PC-3 (cell line): ENCODE results near the gene ZNF831. TPM values are rescaled to one million over a fixed set of nuclear protein-coding genes. Genes with fewer than 3 reads are reported as not detected.

Experiments used
- ATAC-seq: fragments of 200-7000 bp; cut with Tn5 transposase; 2 replicates; pipeline ENCODE4 v1.9.1; 2020; ENCODE audit warnings: mild to moderate bottlenecking, moderate library complexity
- BruUV-seq: library from RNA; stranded (reverse); fragments of 400-500 nt; replicated peaks from 2 replicates; lab custom pipeline; 2021; lab: Mats Ljungman, UMichigan
- CTCF ChIA-PET: fragments of 300-600 bp; sonication (Branson Sonifier 250); formaldehyde crosslinking; loops from one replicate; lab custom pipeline; 2022; ENCODE audit warnings: antibody characterized with exemption; lab: Charles Lee
- POLR2A ChIA-PET: fragments of 300-600 bp; sonication (Branson Sonifier 250); formaldehyde crosslinking; loops from one replicate; lab custom pipeline; 2022; ENCODE audit warnings: antibody characterized with exemption; ENCODE audit not compliant: unreplicated experiment; lab: Charles Lee
- DNase-seq: peaks from one replicate; pipeline ENCODE4 v3.0.0-alpha.2; 2015
- H2AFZ ChIP-seq: fragments of 300-600 bp; sonication (generic); 2 replicates; pipeline ENCODE4 v1.6.0; 2016; ENCODE audit warnings: antibody characterized with exemption, low read length
- H3F3A ChIP-seq: fragments of 300-600 bp; sonication (generic); one replicate; pipeline ENCODE4 v1.6.0; 2017; ENCODE audit warnings: antibody characterized with exemption, low read length, control low read depth, mild to moderate bottlenecking; ENCODE audit not compliant: unreplicated experiment
- H3K27ac ChIP-seq: fragments of 300-600 bp; sonication (generic); 2 replicates; pipeline ENCODE4 v1.5.1; 2016; ENCODE audit warnings: mild to moderate bottlenecking, low read length
- H3K27me3 ChIP-seq: fragments of 300-600 bp; sonication (generic); 2 replicates; pipeline ENCODE4 v1.6.1; 2016; ENCODE audit warnings: low read length, mixed read lengths
- H3K36me3 ChIP-seq: fragments of 300-600 bp; sonication (generic); 2 replicates; pipeline ENCODE4 v1.6.1; 2016; ENCODE audit warnings: low read depth, mixed run types, low read length, mixed read lengths
- H3K4me1 ChIP-seq: fragments of 300-600 bp; sonication (generic); 2 replicates; pipeline ENCODE4 v1.5.1; 2016; ENCODE audit warnings: low read length; ENCODE audit not compliant: insufficient read depth
- H3K4me2 ChIP-seq: fragments of 300-600 bp; sonication (generic); 2 replicates; pipeline ENCODE4 v1.6.0; 2016; ENCODE audit warnings: low read length
- H3K4me3 ChIP-seq: fragments of 300-600 bp; sonication (generic); 2 replicates; pipeline ENCODE4 v1.5.1; 2016; ENCODE audit warnings: mild to moderate bottlenecking, low read length, mixed read lengths
- H3K79me2 ChIP-seq: fragments of 300-600 bp; sonication (generic); 2 replicates; pipeline ENCODE4 v1.6.1; 2017; ENCODE audit warnings: low read length, mixed read lengths
- H3K9ac ChIP-seq: fragments of 300-600 bp; sonication (generic); 2 replicates; pipeline ENCODE4 v1.6.0; 2016; ENCODE audit warnings: mild to moderate bottlenecking, low read length
- H3K9me2 ChIP-seq: fragments of 300-600 bp; sonication (generic); replicated peaks from 2 replicates; pipeline ENCODE4 v1.6.1; 2016; ENCODE audit warnings: mixed run types, low read length, mixed read lengths
- H3K9me3 ChIP-seq: fragments of 300-600 bp; sonication (generic); 2 replicates; pipeline ENCODE4 v1.6.1; 2016; ENCODE audit warnings: low read length, mixed read lengths
- H4K20me1 ChIP-seq: fragments of 300-600 bp; sonication (generic); 2 replicates; pipeline ENCODE4 v1.6.1; 2016; ENCODE audit warnings: low read length, mixed read lengths
- EZH2 ChIP-seq: fragments of 300-600 bp; sonication (generic); IDR thresholded peaks from one replicate; pipeline ENCODE4 v1.6.1; 2017; ENCODE audit warnings: antibody characterized with exemption, mild to moderate bottlenecking, low read length; ENCODE audit not compliant: unreplicated experiment
- EZH2phosphoT487 ChIP-seq: fragments of 300-600 bp; sonication (generic); IDR thresholded peaks from 2 replicates; pipeline ENCODE4 v1.6.1; 2018; ENCODE audit warnings: mild to moderate bottlenecking, antibody characterized with exemption, low read length, borderline replicate concordance
- intact Hi-C: fragments of 100-400 bp; cut with micrococcal nuclease; formaldehyde crosslinking; loops from 2 replicates; pipeline ENCODE4 v1.9.0; 2023
- total RNA-seq: library from RNA; depleted of rRNA; stranded (reverse); fragments of >200 nt; gene quantifications from 2 replicates; pipeline ENCODE4 v1.2.3, GENCODE V29; 2014
- TF ChIP-seq, protein P1 (sequence below): fragments of 300-600 bp; sonication (generic); conservative IDR thresholded peaks from 2 replicates; pipeline ENCODE4 v1.5.1; 2017; ENCODE audit warnings: antibody characterized with exemption, low read depth, mild to moderate bottlenecking, low read length

The ZNF831 gene
- total RNA-seq, 1 experiment from 2014 or later: not detected

DNA sequence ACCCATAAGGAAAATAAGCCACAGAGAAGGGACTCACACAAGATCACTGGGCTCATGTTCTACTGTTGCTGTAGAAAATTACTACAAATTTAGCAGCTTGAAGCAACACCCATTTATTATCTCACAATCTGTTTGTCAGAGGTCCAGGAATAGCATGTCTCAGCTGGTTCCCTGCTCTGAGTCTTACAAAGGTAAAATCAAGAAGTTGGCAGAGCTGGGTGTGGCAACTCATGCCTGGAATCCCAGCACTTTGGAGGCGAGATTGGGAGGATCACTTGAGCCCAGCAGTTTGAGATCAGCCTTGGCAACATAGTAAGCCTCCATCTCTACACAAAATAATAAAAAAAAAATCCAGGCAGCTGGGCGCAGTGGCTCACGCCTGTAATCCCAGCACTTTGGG lies 28.5 kb upstream of the ZNF831 start:
- H3K4me1 ChIP-seq: no peaks in the 10 kb centered on the region
- no peak overlapping the region for H3K9ac ChIP-seq
- ATAC-seq: no peak

DNA sequence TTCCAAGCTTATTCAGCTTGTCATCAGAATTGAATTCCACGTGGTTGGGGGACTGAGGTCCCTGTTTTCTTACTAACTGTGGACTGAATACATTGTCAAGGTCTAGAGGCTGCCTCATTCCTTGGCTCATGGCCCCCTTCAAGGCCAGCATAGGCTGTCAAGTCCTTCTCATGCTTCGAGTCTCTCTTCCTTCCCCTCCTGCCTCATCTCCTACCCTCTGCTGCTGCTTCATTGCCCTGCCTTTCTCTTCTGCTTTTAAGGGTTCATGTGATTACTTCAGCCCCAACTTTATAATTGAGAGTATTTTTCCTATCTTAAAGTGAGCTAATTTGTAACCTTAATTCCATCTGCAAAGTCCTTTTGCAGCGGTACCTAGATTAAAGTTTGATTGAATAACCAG lies 27.6 kb upstream of the ZNF831 start:
- Histone ChIP-seq H4K20me1 (no peaks in the 10 kb centered on the region), H3K27me3 (peaks cover 64% of the 10 kb centered on the region), H3K27ac (no peak overlapping the region), H3K4me2 (no peak overlapping the region), H2AFZ (no peak overlapping the region), H3K79me2 (no peaks in the 10 kb centered on the region), H3K9me3 (no peaks in the 10 kb centered on the region), H3F3A (no peaks in the 10 kb centered on the region), H3K9ac (no peak overlapping the region), H3K9me2 (no peaks in the 10 kb centered on the region; the same call in 1 of the 2 replicates), H3K36me3 (no peaks in the 10 kb centered on the region), H3K4me3 (no peak overlapping the region), H3K4me1 (no peaks in the 10 kb centered on the region)
- no peak for DNase-seq
- TF ChIP-seq EZH2 (no peak), EZH2phosphoT487 (no peak)
- TF ChIP-seq, protein P1, sequence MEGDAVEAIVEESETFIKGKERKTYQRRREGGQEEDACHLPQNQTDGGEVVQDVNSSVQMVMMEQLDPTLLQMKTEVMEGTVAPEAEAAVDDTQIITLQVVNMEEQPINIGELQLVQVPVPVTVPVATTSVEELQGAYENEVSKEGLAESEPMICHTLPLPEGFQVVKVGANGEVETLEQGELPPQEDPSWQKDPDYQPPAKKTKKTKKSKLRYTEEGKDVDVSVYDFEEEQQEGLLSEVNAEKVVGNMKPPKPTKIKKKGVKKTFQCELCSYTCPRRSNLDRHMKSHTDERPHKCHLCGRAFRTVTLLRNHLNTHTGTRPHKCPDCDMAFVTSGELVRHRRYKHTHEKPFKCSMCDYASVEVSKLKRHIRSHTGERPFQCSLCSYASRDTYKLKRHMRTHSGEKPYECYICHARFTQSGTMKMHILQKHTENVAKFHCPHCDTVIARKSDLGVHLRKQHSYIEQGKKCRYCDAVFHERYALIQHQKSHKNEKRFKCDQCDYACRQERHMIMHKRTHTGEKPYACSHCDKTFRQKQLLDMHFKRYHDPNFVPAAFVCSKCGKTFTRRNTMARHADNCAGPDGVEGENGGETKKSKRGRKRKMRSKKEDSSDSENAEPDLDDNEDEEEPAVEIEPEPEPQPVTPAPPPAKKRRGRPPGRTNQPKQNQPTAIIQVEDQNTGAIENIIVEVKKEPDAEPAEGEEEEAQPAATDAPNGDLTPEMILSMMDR: no peak
- BruUV-seq: no TSS peak
- intact Hi-C loops: no loop called here
- ChIA-PET POLR2A (no interaction called here), CTCF (no interaction called here)
- no peak for ATAC-seq

More for the DNA sequence above, 28.5 kb upstream of the ZNF831 start:
- TF ChIP-seq EZH2: no peak
- TF ChIP-seq EZH2phosphoT487: no peak
- TF ChIP-seq, protein P1: no peak
- Histone ChIP-seq H3K4me3 (no peak overlapping the region), H3K36me3 (no peaks in the 10 kb centered on the region), H3F3A (no peaks in the 10 kb centered on the region), H3K9me3 (no peaks in the 10 kb centered on the region), H4K20me1 (no peaks in the 10 kb centered on the region), H3K79me2 (no peaks in the 10 kb centered on the region), H3K27me3 (peaks cover 71% of the 10 kb centered on the region), H3K27ac (no peak overlapping the region), H2AFZ (no peak overlapping the region), H3K4me2 (no peak overlapping the region), H3K9me2 (no peaks in the 10 kb centered on the region; the same call in 1 of the 2 replicates)
- no TSS peak for BruUV-seq
- ChIA-PET CTCF (no interaction called here), POLR2A (no interaction called here)
- intact Hi-C loops: no loop called here
- no peak for DNase-seq

DNA sequence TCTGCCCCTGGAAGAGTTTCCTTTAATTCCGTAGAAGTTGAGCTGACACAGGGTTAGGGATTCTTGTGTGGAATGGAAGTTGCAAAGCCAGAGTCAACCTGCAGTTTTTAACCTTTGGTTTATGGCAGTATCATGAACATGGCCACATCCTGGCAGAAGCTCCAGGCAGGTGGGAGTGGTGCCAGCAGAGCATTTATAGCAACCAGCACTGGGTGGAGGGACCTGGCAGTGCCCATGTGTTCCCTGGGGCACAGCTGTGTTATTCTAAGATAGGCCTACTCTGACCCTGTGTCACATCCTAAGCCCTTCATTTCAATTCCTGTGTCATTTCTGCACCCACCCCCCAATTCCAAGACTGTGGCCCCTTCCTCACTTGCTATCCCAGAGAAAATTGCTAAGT lies 26.1 kb upstream of the ZNF831 start:
- no peak overlapping the region for H3K4me3 ChIP-seq
- H4K20me1 ChIP-seq: no peaks in the 10 kb centered on the region
- ChIA-PET POLR2A (no interaction called here), CTCF (no interaction called here)
- intact Hi-C loops: no loop called here
- no peak overlapping the region for H2AFZ ChIP-seq
- H3K36me3 ChIP-seq: no peaks in the 10 kb centered on the region
- H3K4me1 ChIP-seq: no peaks in the 10 kb centered on the region
- no peak for ATAC-seq
- H3K27ac ChIP-seq: no peak overlapping the region
- no peaks in the 10 kb centered on the region for H3K9me3 ChIP-seq
- no peaks in the 10 kb centered on the region; the same call in 1 of the 2 replicates for H3K9me2 ChIP-seq
- BruUV-seq: no TSS peak
- DNase-seq: no peak
- TF ChIP-seq EZH2: no peak
- no peak for TF ChIP-seq EZH2phosphoT487
- TF ChIP-seq, protein P1: no peak
- H3K9ac ChIP-seq: no peak overlapping the region
- peaks cover 54% of the 10 kb centered on the region for H3K27me3 ChIP-seq
- H3F3A ChIP-seq: no peaks in the 10 kb centered on the region
- H3K4me2 ChIP-seq: no peak overlapping the region
- no peaks in the 10 kb centered on the region for H3K79me2 ChIP-seq
